Measurements from ENCODE around the gene CDH13.

Gene CDH13

DNA sequence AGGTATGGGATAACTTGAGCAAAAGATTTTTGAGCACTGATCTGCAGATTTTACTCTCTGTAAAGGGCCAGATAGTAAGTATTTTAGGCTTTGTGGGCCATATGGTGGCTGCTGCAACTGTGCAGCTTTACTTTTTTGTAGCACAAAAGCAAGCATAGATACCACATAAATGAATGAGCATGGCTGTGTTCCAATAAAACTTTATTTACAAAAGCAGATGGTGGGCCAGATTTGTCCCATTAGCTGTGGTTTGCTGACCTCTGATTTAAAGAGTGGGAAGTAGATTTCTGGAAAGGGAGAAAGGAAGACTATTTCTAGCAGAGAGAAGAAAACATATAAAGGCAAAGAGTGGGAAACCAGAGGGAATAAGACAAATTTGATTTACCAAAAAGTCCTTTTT lies 882.5 kb downstream of the CDH13 start:
- TF ChIP-seq ZNF677 (tag by site-specific recombination; IDR thresholded peaks at IDR 0.05), result no peak
- Histone ChIP-seq H3K36me3 (ENCODE audit: control insufficient read depth in 2 of 2, insufficient read depth in 1 of 2, low read length in 2 of 2) (no peaks in the 10 kb centered on the region), H3K4me3 (ENCODE audit: low read depth, low read length) (no peak overlapping the region), H3K27ac (ENCODE audit: extremely low read depth, low read depth, low read length) (no peak overlapping the region), H3K9me3 (ENCODE audit: control insufficient read depth, insufficient read depth, low read depth, low read length) (no peaks in the 10 kb centered on the region), H3K4me1 (ENCODE audit: control insufficient read depth, insufficient read depth, low read length) (no peaks in the 10 kb centered on the region)
- POLR2A ChIA-PET, result no interaction called here
- CTCF ChIA-PET, result no interaction called here

- Histone ChIP-seq H3K36me3 (ENCODE audit: control insufficient read depth in 2 of 2, insufficient read depth in 1 of 2, low read length in 2 of 2) (no peaks in the 10 kb centered on the region), H3K4me1 (ENCODE audit: control insufficient read depth, insufficient read depth, low read length) (no peaks in the 10 kb centered on the region), H3K27ac (ENCODE audit: extremely low read depth, low read depth, low read length) (no peak overlapping the region), H3K9me3 (ENCODE audit: control insufficient read depth, insufficient read depth, low read depth, low read length) (no peaks in the 10 kb centered on the region), H3K4me3 (ENCODE audit: low read depth, low read length) (no peak overlapping the region)
- CTCF ChIA-PET, result no interaction called here
- TF ChIP-seq, protein P1, sequence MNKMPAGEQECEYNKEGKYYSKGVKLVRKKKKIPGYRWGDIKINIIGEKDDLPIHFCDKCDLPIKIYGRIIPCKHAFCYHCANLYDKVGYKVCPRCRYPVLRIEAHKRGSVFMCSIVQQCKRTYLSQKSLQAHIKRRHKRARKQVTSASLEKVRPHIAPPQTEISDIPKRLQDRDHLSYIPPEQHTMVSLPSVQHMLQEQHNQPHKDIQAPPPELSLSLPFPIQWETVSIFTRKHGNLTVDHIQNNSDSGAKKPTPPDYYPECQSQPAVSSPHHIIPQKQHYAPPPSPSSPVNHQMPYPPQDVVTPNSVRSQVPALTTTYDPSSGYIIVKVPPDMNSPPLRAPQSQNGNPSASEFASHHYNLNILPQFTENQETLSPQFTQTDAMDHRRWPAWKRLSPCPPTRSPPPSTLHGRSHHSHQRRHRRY (tag by site-specific recombination; IDR thresholded peaks at IDR 0.05), result no peak
- TF ChIP-seq ZNF214 (tag by site-specific recombination; IDR thresholded peaks at IDR 0.05; ENCODE audit: borderline replicate concordance), result no peak
- TF ChIP-seq KLF7 (tag by site-specific recombination; IDR thresholded peaks at IDR 0.05; ENCODE audit: borderline replicate concordance), result no peak
- no peak for TF ChIP-seq SP3 (tag by site-specific recombination; IDR thresholded peaks at IDR 0.05)
- no peak for TF ChIP-seq ZNF544 (tag by site-specific recombination; IDR thresholded peaks at IDR 0.05)
- TF ChIP-seq ZNF747 (tag by site-specific recombination; IDR thresholded peaks at IDR 0.05), result no peak
- TF ChIP-seq ZNF548 (tag by site-specific recombination; IDR thresholded peaks at IDR 0.05), result no peak
- TF ChIP-seq ZNF221 (tag by site-specific recombination; IDR thresholded peaks at IDR 0.05; ENCODE audit: borderline replicate concordance), result no peak
- no peak for TF ChIP-seq ZNF426 (tag by site-specific recombination; IDR thresholded peaks at IDR 0.05)
- no peak for TF ChIP-seq HOXD13 (CRISPR knock-in tag; IDR thresholded peaks at IDR 0.05; ENCODE audit: borderline replicate concordance)
- TF ChIP-seq KLF17 (tag by site-specific recombination; IDR thresholded peaks at IDR 0.05), result no peak
- TF ChIP-seq KLF1 (tag by site-specific recombination; IDR thresholded peaks at IDR 0.05), result no peak
- no peak for TF ChIP-seq PRDM1 (tag by site-specific recombination; IDR thresholded peaks at IDR 0.05)
- no peak for TF ChIP-seq YY1 (tag by site-specific recombination; IDR thresholded peaks at IDR 0.05)
- no peak for TF ChIP-seq ZNF148 (tag by site-specific recombination; IDR thresholded peaks at IDR 0.05; ENCODE audit: borderline replicate concordance)
- TF ChIP-seq ZNF26 (tag by site-specific recombination; IDR thresholded peaks at IDR 0.05), result no peak
- TF ChIP-seq ZNF624 (tag by site-specific recombination; IDR thresholded peaks at IDR 0.05), result no peak
- no peak for TF ChIP-seq ZNF37A (tag by site-specific recombination; IDR thresholded peaks at IDR 0.05)
- POLR2A ChIA-PET, result no interaction called here
Observed at GRCh38 chr16:83510906-83511305, 884.1 kb downstream of the CDH13 start.

Measured in HEK293 (cell line).